Omental fat pad (tissue), 4 donors: ENCODE data around the gene KCNA10. TPM values are rescaled to one million over a fixed set of nuclear protein-coding genes. Genes with fewer than 3 reads are reported as not detected.

ENCODE experiments used
- ATAC-seq: fragments of 150-250 bp; one replicate; pipeline ENCODE4 v1.9.1; 2016; ENCODE audit warnings: mild to moderate bottlenecking, moderate library complexity; ENCODE audit not compliant: low FRiP score
- DNase-seq: peaks from one replicate; pipeline ENCODE4 v3.0.0-alpha.2; 2019; ENCODE audit warnings: low spot score
- total RNA-seq, 4 donors: library from RNA; depleted of rRNA; stranded (reverse); fragments of >200 nt; gene quantifications; one replicate each; pipeline ENCODE4 v1.1.0, GENCODE V29; 2016
- TF ChIP-seq, protein P1 (sequence below), 3 donors: fragments of 450-650 bp; IDR thresholded peaks; one replicate each; pipeline ENCODE4 v1.5.1; 2016 to 2017; ENCODE audit warnings: antibody characterized with exemption in 3 of 3, mild to moderate bottlenecking in 3 of 3, moderate library complexity in 2 of 3

KCNA10 gene
- total RNA-seq, 4 donors from 2014 or later, result not detected

DNA sequence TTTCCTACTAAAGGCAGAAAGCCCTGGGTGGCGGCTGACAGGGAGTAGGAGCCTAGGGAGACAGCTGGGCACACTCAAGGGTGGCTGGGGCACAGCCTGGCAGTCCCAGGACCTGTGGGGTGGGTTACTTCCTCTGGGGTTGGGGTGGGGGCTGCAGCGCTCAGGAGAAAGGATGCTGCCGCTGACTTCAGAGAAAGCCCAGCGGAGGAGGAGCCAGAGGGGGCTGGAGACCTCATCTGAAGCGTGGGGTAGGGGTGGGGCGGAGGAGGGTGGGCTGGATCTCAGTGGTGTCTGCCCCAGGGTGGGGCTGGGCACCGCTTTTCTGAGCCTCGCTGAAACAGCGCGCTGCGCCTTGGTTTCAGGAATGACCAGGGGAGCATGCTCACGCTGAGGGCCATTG lies 30.8 kb downstream of the KCNA10 start:
- ATAC-seq (no peak), DNase-seq (no peak)
- TF ChIP-seq, protein P1, sequence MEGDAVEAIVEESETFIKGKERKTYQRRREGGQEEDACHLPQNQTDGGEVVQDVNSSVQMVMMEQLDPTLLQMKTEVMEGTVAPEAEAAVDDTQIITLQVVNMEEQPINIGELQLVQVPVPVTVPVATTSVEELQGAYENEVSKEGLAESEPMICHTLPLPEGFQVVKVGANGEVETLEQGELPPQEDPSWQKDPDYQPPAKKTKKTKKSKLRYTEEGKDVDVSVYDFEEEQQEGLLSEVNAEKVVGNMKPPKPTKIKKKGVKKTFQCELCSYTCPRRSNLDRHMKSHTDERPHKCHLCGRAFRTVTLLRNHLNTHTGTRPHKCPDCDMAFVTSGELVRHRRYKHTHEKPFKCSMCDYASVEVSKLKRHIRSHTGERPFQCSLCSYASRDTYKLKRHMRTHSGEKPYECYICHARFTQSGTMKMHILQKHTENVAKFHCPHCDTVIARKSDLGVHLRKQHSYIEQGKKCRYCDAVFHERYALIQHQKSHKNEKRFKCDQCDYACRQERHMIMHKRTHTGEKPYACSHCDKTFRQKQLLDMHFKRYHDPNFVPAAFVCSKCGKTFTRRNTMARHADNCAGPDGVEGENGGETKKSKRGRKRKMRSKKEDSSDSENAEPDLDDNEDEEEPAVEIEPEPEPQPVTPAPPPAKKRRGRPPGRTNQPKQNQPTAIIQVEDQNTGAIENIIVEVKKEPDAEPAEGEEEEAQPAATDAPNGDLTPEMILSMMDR (IDR thresholded peaks at IDR 0.05), result no peak

DNA sequence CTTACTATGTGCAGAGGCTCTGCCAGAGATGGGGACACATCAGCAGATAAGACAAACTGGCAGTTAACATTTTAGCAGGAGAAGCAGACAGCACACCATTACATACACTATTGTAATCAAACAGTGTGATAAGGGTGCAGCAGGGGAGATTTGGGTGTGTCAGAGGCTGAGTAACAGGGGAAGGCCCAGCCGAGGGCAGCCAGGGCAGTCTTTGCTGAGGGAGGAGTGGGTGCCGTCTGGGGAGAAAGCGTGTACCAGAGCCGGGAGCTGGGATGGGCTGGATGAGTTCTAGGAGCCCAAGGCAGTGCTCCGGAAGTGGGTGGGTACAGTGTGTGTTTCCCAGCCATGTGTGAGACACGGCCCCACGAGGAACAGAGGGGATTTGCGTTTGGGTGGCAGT lies 31.2 kb downstream of the KCNA10 start:
- ATAC-seq, result peak; percentile 71
- TF ChIP-seq, protein P1 (IDR thresholded peaks at IDR 0.05), result no peak

DNA sequence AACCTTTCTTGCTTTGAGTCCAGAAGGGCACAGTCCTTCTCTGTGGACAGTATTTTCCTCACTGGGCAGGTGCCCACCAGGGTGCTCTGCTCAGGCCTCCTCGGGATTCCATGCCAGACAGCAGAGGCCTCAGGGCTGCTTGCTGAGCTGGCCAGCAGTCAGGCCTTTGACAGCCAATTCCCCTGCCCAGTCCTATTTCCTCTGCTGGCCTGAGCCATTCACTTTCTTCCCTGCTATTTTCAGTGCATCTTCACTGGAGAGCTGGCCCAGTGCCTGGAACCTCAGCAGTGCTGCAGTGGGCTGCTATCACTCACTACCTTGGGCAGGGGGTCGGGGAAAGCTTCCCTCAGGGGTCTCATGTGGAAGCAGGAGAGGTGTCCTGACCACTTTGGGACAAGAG lies 33.2 kb downstream of the KCNA10 start:
- no peak for ATAC-seq
- DNase-seq, result no peak
- TF ChIP-seq, protein P1 (IDR thresholded peaks at IDR 0.05), result no peak

More for the DNA sequence above, 31.2 kb downstream of the KCNA10 start:
- DNase-seq, result no peak

DNA sequence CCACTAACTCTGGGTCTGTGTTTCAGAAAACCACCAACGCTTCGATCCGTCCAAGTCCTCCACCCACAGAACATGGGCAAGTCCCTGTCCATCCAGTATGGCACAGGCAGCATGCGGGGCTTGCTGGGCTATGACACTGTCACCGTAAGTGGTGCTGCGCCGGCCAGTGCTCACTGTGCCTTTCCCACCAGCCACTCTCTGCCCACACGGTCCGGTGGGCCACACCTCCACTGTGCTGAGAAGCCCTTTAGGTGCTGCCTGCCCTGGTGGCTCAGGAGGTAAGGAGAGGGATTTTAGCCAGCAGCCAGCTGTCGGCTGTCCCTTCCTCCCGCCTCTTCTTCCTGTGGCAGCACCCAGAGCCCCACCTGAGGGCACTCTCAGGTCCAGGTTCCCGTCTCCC lies 34.2 kb downstream of the KCNA10 start:
- TF ChIP-seq, protein P1 (IDR thresholded peaks at IDR 0.05), result no peak
- no peak for DNase-seq
- ATAC-seq, result no peak

DNA sequence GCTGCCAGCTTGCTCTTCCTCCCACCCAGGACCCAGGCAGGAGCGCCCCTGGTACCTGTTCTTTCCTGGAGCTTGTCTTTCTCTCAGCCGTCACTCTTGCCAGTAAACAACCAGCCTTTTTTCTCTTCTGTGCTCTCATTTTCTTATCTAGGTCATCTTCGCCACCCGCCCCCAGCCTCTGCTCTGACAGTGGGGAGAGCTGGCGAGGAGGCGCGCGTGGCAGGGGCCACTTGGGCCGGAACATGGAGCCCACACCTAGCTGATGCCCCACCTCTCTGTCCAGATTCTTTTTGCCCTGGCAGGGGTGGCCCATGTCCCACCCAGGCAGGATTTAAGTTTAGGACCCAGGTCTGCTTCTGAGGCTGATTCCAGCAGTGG lies 35.7 kb downstream of the KCNA10 start:
- ATAC-seq (no peak), DNase-seq (no peak)
- TF ChIP-seq, protein P1 (IDR thresholded peaks at IDR 0.05), result no peak

DNA sequence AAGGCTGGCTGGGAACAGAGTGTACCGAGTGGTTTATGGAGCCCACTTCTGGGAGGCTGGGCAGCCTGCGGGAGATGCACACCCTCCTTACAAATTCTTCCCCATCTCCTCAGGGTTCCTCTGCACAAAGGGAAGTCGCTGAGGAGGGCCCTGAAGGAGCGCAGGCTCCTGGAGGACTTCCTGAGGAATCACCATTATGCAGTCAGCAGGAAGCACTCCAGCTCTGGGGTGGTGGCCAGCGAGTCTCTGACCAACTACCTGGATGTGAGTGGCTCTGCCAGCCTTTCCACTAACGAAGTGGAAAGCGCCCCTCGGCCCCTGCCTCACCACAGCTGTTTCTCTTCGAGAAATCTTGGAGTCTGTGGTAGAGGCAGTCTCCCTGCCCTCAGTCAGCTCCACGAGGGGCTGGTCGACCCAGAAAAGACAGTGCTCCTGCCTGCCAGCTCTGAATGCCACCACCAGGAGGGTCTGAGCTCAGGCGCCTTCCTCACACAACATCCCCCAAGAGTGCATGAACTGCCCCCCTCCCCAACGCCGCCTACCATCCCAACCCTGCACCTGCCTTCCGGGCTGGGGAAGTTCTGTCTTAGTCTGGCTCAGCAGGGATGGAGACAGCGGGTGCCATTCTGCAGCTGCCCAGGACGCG lies 36.2 kb downstream of the KCNA10 start:
- no peak for ATAC-seq
- TF ChIP-seq, protein P1 (IDR thresholded peaks at IDR 0.05), result no peak
- no peak for DNase-seq

DNA sequence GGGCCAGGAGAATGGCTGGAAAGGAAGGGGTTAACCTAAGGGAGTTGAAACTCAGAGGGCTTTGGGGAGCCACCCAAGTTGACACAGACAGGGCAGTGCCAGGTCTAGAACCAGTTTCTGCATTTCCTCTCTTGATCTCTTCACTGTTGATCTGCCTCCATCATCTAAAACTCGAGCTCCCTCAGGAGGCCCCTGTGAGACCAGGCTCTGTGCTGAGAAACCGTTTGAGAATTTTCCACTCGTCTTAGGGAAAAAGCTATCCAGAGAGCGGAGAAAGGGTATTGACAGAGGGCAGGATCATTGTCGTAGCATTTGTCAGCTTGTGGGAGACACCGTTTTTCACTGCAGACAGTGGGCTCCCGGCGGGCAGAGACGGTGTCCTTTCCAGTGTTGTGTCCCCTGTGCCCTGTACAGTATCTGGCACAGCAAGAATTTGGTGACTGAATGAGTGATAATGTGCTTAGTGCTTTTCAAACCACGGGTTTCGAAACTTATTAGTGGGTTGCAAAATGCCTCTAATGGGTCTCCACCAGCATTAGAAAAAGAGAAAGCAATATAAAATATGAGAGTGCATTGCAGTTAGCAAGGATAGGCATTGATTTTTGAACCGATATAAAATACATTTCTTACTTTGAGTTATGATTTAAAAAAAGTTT lies 36.9 kb downstream of the KCNA10 start:
- ATAC-seq (no peak), DNase-seq (no peak)
- TF ChIP-seq, protein P1 (IDR thresholded peaks at IDR 0.05), result no peak
